ENCODE data around the gene EBP. TPM values are rescaled to one million over a fixed set of nuclear protein-coding genes. Genes with fewer than 3 reads are reported as not detected.
"Not testable (repeated sequence)": the region's sequence is repeated elsewhere in the genome, so short reads cannot be mapped to it uniquely, and the experiment has no call there.

The EBP gene
- total and polyA plus RNA-seq, 2 donors (not counting 1 experiment from before 2014, with no cell fraction given): 61.0 to 93.5 TPM

- Histone ChIP-seq H3K27ac (ENCODE audit: insufficient read depth, low read length) (no peak overlapping the region), H3K9ac (ENCODE audit: insufficient read depth, low read length) (no peak overlapping the region)
These were observed 18.9 kb downstream of the EBP start for GRCh38 chrX:48540480-48540879.

GRCh38 chrX:48541140-48541814, 19.7 kb downstream of the EBP start:
- H3K4me2 ChIP-seq (ENCODE audit: extremely low read depth, insufficient read depth, low read length): no peak overlapping the region
- peaks cover 4% of the 10 kb centered on the region for H3K79me2 ChIP-seq (ENCODE audit: control insufficient read depth, insufficient read depth, low read length)

More at GRCh38 chrX:48540480-48540879, 18.9 kb downstream of the EBP start:
- Histone ChIP-seq H3K9me3 (ENCODE audit: control insufficient read depth, insufficient read depth, low read depth, low read length) (no peaks in the 10 kb centered on the region), H4K20me1 (ENCODE audit: control insufficient read depth, extremely low read depth, insufficient read depth, low read length) (no peaks in the 10 kb centered on the region), H3K36me3 (ENCODE audit: control insufficient read depth, insufficient read depth, low read length) (no peaks in the 10 kb centered on the region), H3K4me1 (ENCODE audit: control insufficient read depth, extremely low read depth, insufficient read depth, low read length) (no peaks in the 10 kb centered on the region), H3K4me2 (ENCODE audit: extremely low read depth, insufficient read depth, low read length) (peak overlapping the region; percentile 39), H3K4me3 (replicated peaks in 1 of 4; ENCODE audit: control extremely low read depth in 1 of 4, insufficient read depth in 1 of 4, low read depth in 3 of 4, low read length in 4 of 4) (peak overlapping the region; percentile 65 to 78 (median 67)), H3K79me2 (ENCODE audit: control insufficient read depth, insufficient read depth, low read length) (peaks cover 4% of the 10 kb centered on the region), H2AFZ (ENCODE audit: low read length) (no peak overlapping the region), H3K27me3 (ENCODE audit: control insufficient read depth, insufficient read depth, low read length) (no peaks in the 10 kb centered on the region)
- TF ChIP-seq CTCF (conservative IDR thresholded peaks at IDR 0.05 in 1 of 2, IDR thresholded peaks at IDR 0.05 in 1 of 2; ENCODE audit: low read depth in 1 of 2, low read length in 2 of 2) (no peak), EZH2 (IDR thresholded peaks at IDR 0.05; ENCODE audit: low read length, missing control alignments) (no peak)
- no peak for DNase-seq (ENCODE audit: low read depth in 2 of 2)

GRCh38 chrX:48548871-48549270, 27.3 kb downstream of the EBP start:
- no peaks in the 10 kb centered on the region for H3K36me3 ChIP-seq (ENCODE audit: control insufficient read depth, insufficient read depth, low read length)
- H3K4me3 ChIP-seq (replicated peaks in 1 of 4; ENCODE audit: control extremely low read depth in 1 of 4, insufficient read depth in 1 of 4, low read depth in 3 of 4, low read length in 4 of 4): no peak overlapping the region
- TF ChIP-seq CTCF (conservative IDR thresholded peaks at IDR 0.05 in 1 of 2, IDR thresholded peaks at IDR 0.05 in 1 of 2; ENCODE audit: low read depth in 1 of 2, low read length in 2 of 2): no peak
- TF ChIP-seq EZH2 (IDR thresholded peaks at IDR 0.05; ENCODE audit: low read length, missing control alignments): no peak
- H3K9me3 ChIP-seq (ENCODE audit: control insufficient read depth, insufficient read depth, low read depth, low read length): no peaks in the 10 kb centered on the region
- H3K27ac ChIP-seq (ENCODE audit: insufficient read depth, low read length): no peak overlapping the region
- DNase-seq (ENCODE audit: low read depth in 2 of 2): no peak
- H3K4me2 ChIP-seq (ENCODE audit: extremely low read depth, insufficient read depth, low read length): no peak overlapping the region
- no peaks in the 10 kb centered on the region for H3K79me2 ChIP-seq (ENCODE audit: control insufficient read depth, insufficient read depth, low read length)
- no peak overlapping the region for H3K9ac ChIP-seq (ENCODE audit: insufficient read depth, low read length)
- H3K4me1 ChIP-seq (ENCODE audit: control insufficient read depth, extremely low read depth, insufficient read depth, low read length): no peaks in the 10 kb centered on the region
- H4K20me1 ChIP-seq (ENCODE audit: control insufficient read depth, extremely low read depth, insufficient read depth, low read length): no peaks in the 10 kb centered on the region
- H3K27me3 ChIP-seq (ENCODE audit: control insufficient read depth, insufficient read depth, low read length): no peaks in the 10 kb centered on the region
- H2AFZ ChIP-seq (ENCODE audit: low read length): no peak overlapping the region

More at GRCh38 chrX:48541140-48541814, 19.7 kb downstream of the EBP start:
- Histone ChIP-seq H3K27me3 (ENCODE audit: control insufficient read depth, insufficient read depth, low read length) (no peaks in the 10 kb centered on the region), H3K4me3 (replicated peaks in 1 of 4; ENCODE audit: control extremely low read depth in 1 of 4, insufficient read depth in 1 of 4, low read depth in 3 of 4, low read length in 4 of 4) (no peak overlapping the region), H3K36me3 (ENCODE audit: control insufficient read depth, insufficient read depth, low read length) (no peaks in the 10 kb centered on the region), H3K4me1 (ENCODE audit: control insufficient read depth, extremely low read depth, insufficient read depth, low read length) (no peaks in the 10 kb centered on the region), H4K20me1 (ENCODE audit: control insufficient read depth, extremely low read depth, insufficient read depth, low read length) (no peaks in the 10 kb centered on the region), H3K9me3 (ENCODE audit: control insufficient read depth, insufficient read depth, low read depth, low read length) (no peaks in the 10 kb centered on the region), H3K27ac (ENCODE audit: insufficient read depth, low read length) (no peak overlapping the region), H3K9ac (ENCODE audit: insufficient read depth, low read length) (no peak overlapping the region), H2AFZ (ENCODE audit: low read length) (no peak overlapping the region)
- TF ChIP-seq CTCF (conservative IDR thresholded peaks at IDR 0.05 in 1 of 2, IDR thresholded peaks at IDR 0.05 in 1 of 2; ENCODE audit: low read depth in 1 of 2, low read length in 2 of 2) (no peak), EZH2 (IDR thresholded peaks at IDR 0.05; ENCODE audit: low read length, missing control alignments) (no peak)
- DNase-seq (ENCODE audit: low read depth in 2 of 2): no peak

- H4K20me1 ChIP-seq (ENCODE audit: control insufficient read depth, extremely low read depth, insufficient read depth, low read length); H3K9ac ChIP-seq (ENCODE audit: insufficient read depth, low read length); DNase-seq (ENCODE audit: low read depth in 2 of 2); H3K4me3 ChIP-seq (replicated peaks in 1 of 4; ENCODE audit: control extremely low read depth in 1 of 4, insufficient read depth in 1 of 4, low read depth in 3 of 4, low read length in 4 of 4); H3K9me3 ChIP-seq (ENCODE audit: control insufficient read depth, insufficient read depth, low read depth, low read length); H3K27me3 ChIP-seq (ENCODE audit: control insufficient read depth, insufficient read depth, low read length); H2AFZ ChIP-seq (ENCODE audit: low read length); H3K36me3 ChIP-seq (ENCODE audit: control insufficient read depth, insufficient read depth, low read length); H3K4me2 ChIP-seq (ENCODE audit: extremely low read depth, insufficient read depth, low read length); H3K27ac ChIP-seq (ENCODE audit: insufficient read depth, low read length); H3K4me1 ChIP-seq (ENCODE audit: control insufficient read depth, extremely low read depth, insufficient read depth, low read length); H3K79me2 ChIP-seq (ENCODE audit: control insufficient read depth, insufficient read depth, low read length): not testable (repeated sequence)
These were observed 34.2 kb downstream of the EBP start for GRCh38 chrX:48555731-48556325.

All from fibroblast of lung (primary cell).